Suprapubic skin (tissue), 4 donors: ENCODE measurements around the gene SERPINB6. TPM values are rescaled to one million over a fixed set of nuclear protein-coding genes. Genes with fewer than 3 reads are reported as not detected.
"Not testable (repeated sequence)": the region's sequence is repeated elsewhere in the genome, so short reads cannot be mapped to it uniquely, and the experiment has no call there.

Experiments used
- DNase-seq, 2 donors: peaks; one replicate each; pipeline ENCODE4 v3.0.0-alpha.2; 2019; ENCODE audit warnings: low spot score in 2 of 2
- H3K27ac ChIP-seq: fragments of 200-600 bp; sonication (generic); one replicate; pipeline ENCODE4 v1.5.1; 2019
- H3K27me3 ChIP-seq: fragments of 200-600 bp; sonication (generic); one replicate; pipeline ENCODE4 v1.5.1; 2019
- H3K36me3 ChIP-seq: fragments of 200-600 bp; sonication (generic); one replicate; pipeline ENCODE4 v1.5.1; 2019
- H3K4me1 ChIP-seq: fragments of 200-600 bp; sonication (generic); one replicate; pipeline ENCODE4 v1.5.1; 2019
- H3K4me3 ChIP-seq: fragments of 200-600 bp; sonication (generic); one replicate; pipeline ENCODE4 v1.5.1; 2019; ENCODE audit warnings: mild to moderate bottlenecking
- H3K9me3 ChIP-seq: fragments of 200-600 bp; sonication (generic); one replicate; pipeline ENCODE4 v1.5.1; 2019
- CTCF ChIP-seq, 2 donors: fragments of 200-600 bp in 1 of 2; fragments of 450-650 bp in 1 of 2; sonication (generic) in 1 of 2; IDR thresholded peaks; one replicate each; pipeline ENCODE4 v1.5.1; 2016 to 2019; ENCODE audit warnings: antibody characterized with exemption in 2 of 2, mild to moderate bottlenecking in 1 of 2, moderate library complexity in 1 of 2
- EP300 ChIP-seq: sonication (generic); formaldehyde crosslinking; IDR thresholded peaks from one replicate; pipeline ENCODE4 v1.6.1; 2017; ENCODE audit warnings: antibody characterized with exemption
- POLR2A ChIP-seq, 2 donors: fragments of 450-650 bp; IDR thresholded peaks; one replicate each; pipeline ENCODE4 v1.6.1; 2017; ENCODE audit warnings: antibody characterized with exemption in 2 of 2, mild to moderate bottlenecking in 2 of 2, moderate library complexity in 2 of 2
- POLR2AphosphoS5 ChIP-seq, 3 donors: sonication (generic); formaldehyde crosslinking; IDR thresholded peaks; one replicate each; pipeline ENCODE4 v1.6.1; 2017; ENCODE audit warnings: antibody characterized with exemption in 3 of 3
- WGBS: methylation state at CpG from one replicate; pipeline ENCODE4 v1.1.5; 2018; 5-methylcytosine and 5-hydroxymethylcytosine counted together
- total RNA-seq, 4 donors: library from RNA; depleted of rRNA; stranded (reverse); fragments of >200 nt; gene quantifications; one replicate each; pipeline ENCODE4 v1.1.0, GENCODE V29; 2016

The SERPINB6 gene
- total RNA-seq, 4 donors from 2014 or later, result 26.8 to 53.4 (median 36.8) TPM

GRCh38 chr6:2931970-2932748 is 39.2 kb downstream of the SERPINB6 start:
- no peak overlapping the region for H3K27ac ChIP-seq
- 14% methylated on average over 6 of the region's 11 CpGs for WGBS
- no peaks in the 10 kb centered on the region for H3K27me3 ChIP-seq
- H3K9me3 ChIP-seq, result no peaks in the 10 kb centered on the region
- H3K4me1 ChIP-seq, result peaks cover 7% of the 10 kb centered on the region
- H3K36me3 ChIP-seq, result no peaks in the 10 kb centered on the region
- H3K4me3 ChIP-seq, result no peak overlapping the region
- peak; percentile 84 to 87 for DNase-seq
- TF ChIP-seq EP300 (no peak), CTCF (IDR thresholded peaks at IDR 0.05) (peak; percentile 89 to 96)

- no peaks in the 10 kb centered on the region for H3K27me3 ChIP-seq
- no peak overlapping the region for H3K4me3 ChIP-seq
- no peaks in the 10 kb centered on the region for H3K36me3 ChIP-seq
- H3K4me1 ChIP-seq, result peaks cover 7% of the 10 kb centered on the region
- WGBS, result 76% methylated on average over 8 of the region's 8 CpGs
- no peaks in the 10 kb centered on the region for H3K9me3 ChIP-seq
- TF ChIP-seq POLR2AphosphoS5 (IDR thresholded peaks at IDR 0.05) (no peak), CTCF (IDR thresholded peaks at IDR 0.05) (no peak), POLR2A (IDR thresholded peaks at IDR 0.05) (no peak), EP300 (no peak)
- no peak for DNase-seq
- no peak overlapping the region for H3K27ac ChIP-seq
These were observed 40.3 kb downstream of the SERPINB6 start for GRCh38 chr6:2931055-2931454.

GRCh38 chr6:2927931-2928330 is 43.4 kb downstream of the SERPINB6 start:
- not testable (repeated sequence) for H3K4me3 ChIP-seq, H3K27ac ChIP-seq, H3K4me1 ChIP-seq, H3K9me3 ChIP-seq, H3K36me3 ChIP-seq, DNase-seq, H3K27me3 ChIP-seq
- WGBS, result 61% methylated on average over 12 of the region's 13 CpGs

- not testable (repeated sequence) for DNase-seq
- WGBS, result 73% methylated on average over 13 of the region's 13 CpGs
These were observed 45.3 kb downstream of the SERPINB6 start for GRCh38 chr6:2925842-2926747.

GRCh38 chr6:2921520-2922115 is 49.7 kb downstream of the SERPINB6 start:
- Histone ChIP-seq H3K4me1 (no peaks in the 10 kb centered on the region), H3K27me3 (no peaks in the 10 kb centered on the region), H3K36me3 (no peaks in the 10 kb centered on the region), H3K27ac (no peak overlapping the region), H3K9me3 (no peaks in the 10 kb centered on the region), H3K4me3 (no peak overlapping the region)
- TF ChIP-seq POLR2AphosphoS5 (IDR thresholded peaks at IDR 0.05), result no peak
- TF ChIP-seq POLR2A (IDR thresholded peaks at IDR 0.05), result no peak
- no peak for TF ChIP-seq EP300
- no peak for TF ChIP-seq CTCF (IDR thresholded peaks at IDR 0.05)
- DNase-seq, result no peak
- WGBS, result 91% methylated on average over 4 of the region's 4 CpGs

More at GRCh38 chr6:2925842-2926747, 45.3 kb downstream of the SERPINB6 start:
- H3K27me3 ChIP-seq, H3K36me3 ChIP-seq, H3K4me3 ChIP-seq, H3K27ac ChIP-seq, H3K4me1 ChIP-seq, H3K9me3 ChIP-seq: not testable (repeated sequence)

- WGBS, result 92% methylated on average over 14 of the region's 14 CpGs
- H3K36me3 ChIP-seq, result no peaks in the 10 kb centered on the region
- TF ChIP-seq EP300 (no peak), CTCF (IDR thresholded peaks at IDR 0.05) (no peak), POLR2A (IDR thresholded peaks at IDR 0.05) (no peak), POLR2AphosphoS5 (IDR thresholded peaks at IDR 0.05) (no peak)
- no peak overlapping the region for H3K27ac ChIP-seq
- H3K4me3 ChIP-seq, result no peak overlapping the region
- no peaks in the 10 kb centered on the region for H3K27me3 ChIP-seq
- H3K9me3 ChIP-seq, result no peaks in the 10 kb centered on the region
- H3K4me1 ChIP-seq, result no peaks in the 10 kb centered on the region
- no peak for DNase-seq
These were observed 50.7 kb downstream of the SERPINB6 start for GRCh38 chr6:2920671-2921112.
